Right cardiac atrium (tissue), 5 donors: ENCODE results near the gene MAP1LC3C. TPM values are rescaled to one million over a fixed set of nuclear protein-coding genes. Genes with fewer than 3 reads are reported as not detected.

Experiments
- ATAC-seq, 2 donors: fragments of 200-7000 bp; cut with Tn5 transposase; one replicate each; pipeline versions ENCODE4 v1.8.0 to v1.9.1; 2020; ENCODE audit warnings: moderate library complexity in 2 of 2, mild to moderate bottlenecking in 1 of 2
- DNase-seq, 3 donors: peaks; one replicate each; pipeline ENCODE4 v3.0.0-alpha.2; 2020
- H3K27ac ChIP-seq: one replicate; pipeline ENCODE4 v1.5.1; 2013; ENCODE audit warnings: mild to moderate bottlenecking, low read length, control low read depth, moderate library complexity
- H3K27me3 ChIP-seq: one replicate; pipeline ENCODE4 v1.6.1; 2013; ENCODE audit not compliant: control insufficient read depth, insufficient read depth
- H3K4me1 ChIP-seq: one replicate; pipeline ENCODE4 v1.6.1; 2013; ENCODE audit warnings: low read length; ENCODE audit not compliant: control insufficient read depth, insufficient read depth
- H3K4me3 ChIP-seq: one replicate; pipeline ENCODE4 v1.5.1; 2013; ENCODE audit warnings: low read length, control low read depth
- H3K9me3 ChIP-seq: one replicate; pipeline ENCODE4 v1.6.1; 2013; ENCODE audit warnings: low read length; ENCODE audit not compliant: control insufficient read depth
- WGBS: extraction: QIAGEN DNeasy Blood & Tissue Kit; methylation state at CpG from one replicate; pipeline ENCODE4 v1.1.7; 2013; 5-methylcytosine and 5-hydroxymethylcytosine counted together
- intact Hi-C, 4 donors: fragments of 100-400 bp; cut with DNase I; formaldehyde crosslinking; loops; one replicate each; pipeline versions ENCODE4 v1.11.0 to v1.14.0; 2022 to 2023
- long read RNA-seq, 4 donors: library from polyadenylated mRNA; unstranded; transcript quantifications; one replicate each; pipeline ENCODE4 v2.0.0, GENCODE V29; 2020 to 2021
- polyA plus RNA-seq: library from polyadenylated mRNA; stranded (reverse); fragments of 200-250 nt; gene quantifications from one replicate; pipeline ENCODE4 v1.2.3, GENCODE V29; 2013
- total RNA-seq, 4 donors: library from RNA; stranded (reverse); fragmentation: NEBNext Ultra II Directional; extraction: Animal tissue kit (Norgen Biotek cat#: 25700); gene quantifications; one replicate each; pipeline ENCODE4 v1.2.1, GENCODE V29; 2021
- donor health status: healthy with polysubstance abuse.
- donor health status: DM: no; HTN: yes; CAD: no.
- donor health status: DM: no; HTN: no; CAD: no.
- donor health status: DM: no; HTN: yes; CAD: no; lungs with severe emphysema.
- donor health status: DM: yes; HTN: yes; CAD: no.

MAP1LC3C gene
- total RNA-seq (under 1 TPM in 2 of 4 donors, not detected in 2; 0.37 to 0.40 TPM), polyA plus RNA-seq (0.25 TPM)
- long read RNA-seq, donor 1, result 0 reads
- long read RNA-seq, donor 2, result 0 reads
- long read RNA-seq, donor 3, result 0 reads
- long read RNA-seq, donor 4, result 0 reads

DNA sequence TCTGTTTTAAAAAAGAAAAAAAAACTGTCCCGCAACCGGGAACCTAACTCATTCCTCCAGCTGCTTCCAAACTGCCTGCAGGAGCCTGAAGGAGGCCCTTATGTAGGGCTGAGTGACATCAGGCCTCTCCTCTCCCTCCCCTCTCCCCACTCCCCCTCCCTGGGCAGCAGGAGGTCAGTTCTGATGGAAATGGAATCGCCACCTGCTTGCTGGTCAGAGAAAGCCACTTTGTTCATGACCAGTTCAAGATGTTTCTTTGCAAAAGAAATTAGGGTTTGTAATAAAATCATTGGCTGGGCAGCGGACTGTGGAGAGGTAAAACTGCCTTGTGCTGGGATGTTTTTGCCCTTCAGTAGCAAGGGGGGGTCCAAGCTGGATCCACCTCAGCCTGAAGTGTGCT, at the start of gene MAP1LC3C:
Gene MAP1LC3C, minus strand, starts transcription at position 73 of the 400 bp plus-strand sequence. CDS start 90 bp downstream, outside the sequence.
- peak within 1 kb of the TSS; percentile 8 for H3K4me3 ChIP-seq
- DNase-seq (no peak), ATAC-seq (peak; percentile 22 to 37)
- H3K4me1 ChIP-seq, result no peaks in the 10 kb centered on the region
- intact Hi-C loops, result no loop called here
- H3K27ac ChIP-seq, result no peak within 1 kb of the TSS
- H3K9me3 ChIP-seq, result no peaks in the 10 kb centered on the region
- WGBS, result 35% methylated on average over 4 of the region's 4 CpGs
- no peaks in the 10 kb centered on the region for H3K27me3 ChIP-seq

DNA sequence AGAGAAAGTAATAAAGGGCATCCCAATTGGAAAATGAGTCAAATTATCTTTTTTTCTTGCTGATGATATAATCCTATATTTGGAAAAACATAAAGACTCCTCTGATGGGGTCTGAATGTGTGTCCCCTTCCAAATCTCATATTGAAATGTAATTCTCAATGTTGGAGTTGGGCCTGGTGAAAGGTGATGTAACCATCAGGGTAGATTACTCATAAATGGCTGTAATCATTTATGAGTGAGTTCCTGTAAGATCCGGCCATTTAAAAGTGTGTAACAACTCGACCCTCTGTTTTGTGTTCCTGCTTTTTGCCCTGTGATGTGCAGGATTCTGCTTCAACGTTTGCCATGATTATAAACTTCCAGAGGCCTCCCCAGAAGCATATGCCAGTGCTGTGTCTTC, 44.3 kb upstream of the MAP1LC3C start:
- Histone ChIP-seq H3K27me3 (no peaks in the 10 kb centered on the region), H3K9me3 (no peaks in the 10 kb centered on the region), H3K4me3 (no peak overlapping the region), H3K27ac (no peak overlapping the region), H3K4me1 (no peaks in the 10 kb centered on the region)
- ATAC-seq (no peak), DNase-seq (no peak)
- WGBS, result 46% methylated on average over 3 of the region's 3 CpGs
- intact Hi-C loops, result no loop called here

DNA sequence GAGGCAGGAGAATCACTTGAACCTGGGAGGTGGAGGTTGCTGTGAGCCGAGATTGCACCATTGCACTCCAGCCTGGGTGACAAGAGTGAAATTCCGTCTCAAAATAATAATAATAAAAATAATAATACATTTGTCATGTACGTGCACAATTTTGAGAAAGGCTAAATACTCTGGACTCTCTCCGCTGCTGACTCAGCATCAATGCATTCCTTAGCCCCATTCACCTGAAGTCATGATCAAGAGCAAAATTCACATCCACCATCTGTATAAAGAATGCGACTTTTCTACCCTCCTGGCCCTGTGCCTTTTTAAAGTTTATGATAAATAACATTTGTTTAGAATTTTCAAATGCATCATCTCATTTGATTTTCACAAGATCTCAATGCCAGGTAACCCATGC, 35.5 kb upstream of the MAP1LC3C start:
- Histone ChIP-seq H3K4me1 (no peaks in the 10 kb centered on the region), H3K27ac (no peak overlapping the region), H3K9me3 (no peaks in the 10 kb centered on the region), H3K27me3 (peaks cover 2% of the 10 kb centered on the region), H3K4me3 (no peak overlapping the region)
- no peak for ATAC-seq
- no peak for DNase-seq
- intact Hi-C loops, result no loop called here
- WGBS, result 88% methylated on average over 5 of the region's 5 CpGs

DNA sequence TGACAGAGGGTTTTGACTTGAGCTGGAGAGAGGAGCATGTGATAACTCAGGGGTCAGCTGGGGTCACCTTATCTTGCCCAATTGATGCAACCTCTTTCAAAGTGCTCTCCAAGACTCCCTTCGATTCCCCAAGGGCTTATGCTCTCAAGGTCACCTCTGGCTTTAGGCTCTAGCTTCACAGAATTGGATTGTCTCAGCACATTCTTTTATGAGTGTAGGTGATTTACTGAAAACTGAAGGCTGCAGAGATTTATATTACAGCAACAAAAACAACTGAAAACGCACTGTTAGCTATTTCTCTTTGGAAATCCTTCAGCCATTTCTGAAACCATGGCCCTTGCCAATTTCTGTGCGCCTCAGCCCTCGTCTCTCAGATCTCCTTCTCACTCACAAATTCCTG, 34.5 kb upstream of the MAP1LC3C start:
- intact Hi-C loops, result no loop called here

DNA sequence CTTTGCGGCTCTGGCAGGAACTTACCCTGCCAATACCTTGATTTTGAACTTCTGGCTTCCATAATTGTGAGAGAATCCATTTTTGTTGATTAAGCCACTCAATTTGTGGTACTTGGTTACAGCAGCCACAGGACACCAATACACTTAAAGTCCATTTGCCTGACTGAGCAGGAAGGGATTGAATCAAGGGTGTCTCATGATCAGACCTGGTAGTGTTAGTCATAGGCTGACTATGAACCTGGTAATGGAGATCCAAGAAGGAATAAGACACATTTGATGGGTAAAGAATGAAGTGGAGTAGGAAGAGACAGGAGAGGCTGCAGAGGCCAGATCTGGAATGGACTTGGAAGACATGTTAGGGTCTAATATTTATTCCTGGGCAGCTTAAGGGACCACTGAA, 31.2 kb upstream of the MAP1LC3C start:
- intact Hi-C loops, result no loop called here
- no peak for DNase-seq
- WGBS, result 94% methylated on average over 1 of the region's 1 CpG
- ATAC-seq, result no peak
- Histone ChIP-seq H3K27me3 (no peaks in the 10 kb centered on the region), H3K4me1 (no peaks in the 10 kb centered on the region), H3K9me3 (no peaks in the 10 kb centered on the region), H3K27ac (no peak overlapping the region), H3K4me3 (no peak overlapping the region)

More for the DNA sequence above, 34.5 kb upstream of the MAP1LC3C start:
- H3K27ac ChIP-seq, result no peak overlapping the region
- peaks cover 2% of the 10 kb centered on the region for H3K27me3 ChIP-seq
- no peak overlapping the region for H3K4me3 ChIP-seq
- no peak for DNase-seq
- H3K9me3 ChIP-seq, result no peaks in the 10 kb centered on the region
- ATAC-seq, result no peak
- H3K4me1 ChIP-seq, result no peaks in the 10 kb centered on the region
- 43% methylated on average over 4 of the region's 4 CpGs for WGBS

DNA sequence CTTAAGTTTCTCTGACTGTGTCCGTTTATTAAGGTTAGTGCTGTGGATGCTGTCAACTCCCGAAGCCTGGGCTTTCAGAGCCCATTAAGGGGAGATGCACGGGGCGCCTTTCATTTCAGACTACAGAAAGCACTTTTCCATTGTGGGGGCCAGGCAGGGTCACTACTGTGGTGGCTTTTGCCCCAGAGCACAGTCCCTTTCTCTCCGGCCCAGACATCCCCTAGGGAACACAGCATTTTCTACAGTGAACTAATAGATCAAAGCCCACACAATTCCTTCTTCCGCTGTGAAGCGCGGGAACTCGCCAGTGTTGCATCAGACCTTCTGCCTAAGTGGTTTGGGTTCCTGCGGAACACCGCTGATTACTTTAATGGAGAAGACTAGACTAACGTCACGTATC, 26.8 kb upstream of the MAP1LC3C start:
- intact Hi-C loops, result no loop called here
- no peak for DNase-seq
- no peak for ATAC-seq
- 70% methylated on average over 13 of the region's 13 CpGs for WGBS
- Histone ChIP-seq H3K27ac (no peak overlapping the region), H3K4me1 (no peaks in the 10 kb centered on the region), H3K27me3 (no peaks in the 10 kb centered on the region), H3K9me3 (no peaks in the 10 kb centered on the region), H3K4me3 (no peak overlapping the region)

DNA sequence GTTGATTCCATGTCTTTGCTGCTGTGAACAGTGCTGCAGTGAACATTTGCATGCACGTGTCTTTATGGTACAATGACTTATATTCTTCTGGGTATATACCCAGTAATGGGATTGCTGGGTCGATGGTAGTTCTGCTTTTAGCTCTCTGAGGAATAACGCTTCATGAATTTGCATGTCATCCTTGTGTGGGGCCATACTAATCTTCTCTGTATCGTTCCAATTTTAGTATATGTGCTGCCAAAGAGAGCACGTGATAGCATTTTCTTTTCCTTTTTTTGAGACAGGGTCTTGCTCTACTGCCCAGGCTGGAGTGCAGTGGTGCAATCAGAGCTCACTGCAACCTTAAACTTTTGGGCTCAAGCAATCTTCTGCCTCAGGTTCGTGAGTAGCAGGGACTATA, 24.9 kb upstream of the MAP1LC3C start:
- Histone ChIP-seq H3K27me3 (no peaks in the 10 kb centered on the region), H3K27ac (no peak overlapping the region), H3K9me3 (no peaks in the 10 kb centered on the region), H3K4me1 (no peaks in the 10 kb centered on the region), H3K4me3 (no peak overlapping the region)
- intact Hi-C loops, result no loop called here
- ATAC-seq (no peak), DNase-seq (no peak)
- 66% methylated on average over 6 of the region's 6 CpGs for WGBS

DNA sequence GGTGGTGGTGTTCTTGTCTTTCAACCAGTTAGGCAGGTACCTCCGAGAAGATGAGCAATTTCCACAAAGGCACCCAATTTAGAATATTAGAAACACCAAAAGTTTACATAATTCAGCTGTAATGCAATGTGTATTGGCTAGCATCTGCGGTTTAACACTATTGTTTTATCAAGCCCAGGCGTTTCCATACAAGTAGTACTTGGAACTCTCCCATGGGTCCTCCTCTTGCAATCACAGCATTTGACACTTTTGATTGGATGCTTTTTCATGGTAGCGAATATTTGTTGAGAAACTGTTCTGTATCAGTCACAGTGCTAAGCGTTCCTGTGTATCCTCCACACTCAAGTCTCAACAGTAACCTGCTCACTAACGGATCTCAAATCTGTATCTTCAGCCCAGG, 20.1 kb upstream of the MAP1LC3C start:
- no peak for ATAC-seq
- Histone ChIP-seq H3K27me3 (no peaks in the 10 kb centered on the region), H3K9me3 (no peaks in the 10 kb centered on the region), H3K4me3 (no peak overlapping the region), H3K4me1 (no peaks in the 10 kb centered on the region), H3K27ac (no peak overlapping the region)
- 48% methylated on average over 6 of the region's 6 CpGs for WGBS
- DNase-seq, result no peak
- intact Hi-C loops, result loop anchor here in 1 of 4 donors (10.0 kb wide), 1 partner anchor 124 kb away; no protein-coding TSS in a partner anchor

DNA sequence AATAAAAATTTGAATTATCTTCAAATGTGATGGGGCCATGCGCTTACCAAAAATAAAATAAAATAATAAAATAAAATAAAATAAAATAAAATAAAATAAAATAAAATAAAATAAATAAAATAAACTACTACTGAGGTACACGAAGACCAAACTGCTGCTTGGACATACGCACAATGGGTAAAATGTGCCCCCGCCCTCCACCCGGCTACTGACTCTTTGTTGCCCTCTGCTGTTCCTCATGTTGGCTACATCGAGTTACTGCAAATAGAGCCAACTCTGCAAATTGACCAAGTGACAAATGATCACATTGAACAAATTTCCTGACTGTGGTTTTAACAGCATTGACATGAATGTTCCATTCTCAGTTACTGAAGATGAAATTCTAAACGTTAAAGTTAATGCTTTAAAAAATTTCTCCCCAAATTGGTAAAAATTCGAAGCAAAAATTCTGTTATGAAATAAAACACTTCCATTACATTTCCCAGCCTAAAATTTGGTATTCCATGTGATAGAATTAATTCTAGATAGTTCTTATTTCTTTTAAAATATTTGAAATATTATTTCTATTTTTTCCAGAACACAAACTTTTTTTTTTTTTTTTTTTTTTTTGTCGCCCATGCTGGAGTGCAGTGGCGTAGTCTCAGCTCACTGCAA, 18.8 kb upstream of the MAP1LC3C start:
- no peak overlapping the region for H3K27ac ChIP-seq
- H3K27me3 ChIP-seq, result no peaks in the 10 kb centered on the region
- peak in 2 of 3 donors; percentile 22 to 61 for DNase-seq
- no peak overlapping the region for H3K4me3 ChIP-seq
- ATAC-seq, result peak in 1 of 2 donors; percentile 64
- intact Hi-C loops, result loop anchor here in 1 of 4 donors (10.0 kb wide), 1 partner anchor 123 kb away; no protein-coding TSS in a partner anchor
- H3K9me3 ChIP-seq, result no peaks in the 10 kb centered on the region
- WGBS, result 41% methylated on average over 10 of the region's 10 CpGs
- H3K4me1 ChIP-seq, result no peaks in the 10 kb centered on the region

DNA sequence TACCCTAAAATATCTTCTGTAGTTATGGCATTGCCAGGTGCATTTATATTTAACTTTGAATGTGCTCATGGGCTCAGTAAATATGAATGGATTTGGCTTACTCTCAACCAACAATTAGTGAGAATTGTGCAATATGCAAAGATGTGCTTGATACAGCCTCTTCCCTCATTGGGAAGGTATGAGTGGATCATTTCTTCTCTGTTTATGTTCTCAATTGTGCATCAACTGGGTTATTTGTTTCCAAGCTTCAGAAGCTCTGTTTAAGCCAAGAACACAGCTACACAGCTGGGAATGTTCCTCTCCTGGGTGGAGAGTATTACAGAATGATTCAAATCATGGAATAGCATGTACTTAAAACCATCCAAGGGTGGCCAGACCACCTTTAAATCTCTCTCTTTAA, 17.6 kb upstream of the MAP1LC3C start:
- ATAC-seq (no peak), DNase-seq (no peak)
- no peak overlapping the region for H3K4me3 ChIP-seq
- H3K27ac ChIP-seq, result no peak overlapping the region
- intact Hi-C loops, result loop anchor here in 1 of 4 donors (10.0 kb wide), 1 partner anchor 122 kb away; no protein-coding TSS in a partner anchor
- no peaks in the 10 kb centered on the region for H3K27me3 ChIP-seq
- H3K9me3 ChIP-seq, result no peaks in the 10 kb centered on the region
- H3K4me1 ChIP-seq, result no peaks in the 10 kb centered on the region

DNA sequence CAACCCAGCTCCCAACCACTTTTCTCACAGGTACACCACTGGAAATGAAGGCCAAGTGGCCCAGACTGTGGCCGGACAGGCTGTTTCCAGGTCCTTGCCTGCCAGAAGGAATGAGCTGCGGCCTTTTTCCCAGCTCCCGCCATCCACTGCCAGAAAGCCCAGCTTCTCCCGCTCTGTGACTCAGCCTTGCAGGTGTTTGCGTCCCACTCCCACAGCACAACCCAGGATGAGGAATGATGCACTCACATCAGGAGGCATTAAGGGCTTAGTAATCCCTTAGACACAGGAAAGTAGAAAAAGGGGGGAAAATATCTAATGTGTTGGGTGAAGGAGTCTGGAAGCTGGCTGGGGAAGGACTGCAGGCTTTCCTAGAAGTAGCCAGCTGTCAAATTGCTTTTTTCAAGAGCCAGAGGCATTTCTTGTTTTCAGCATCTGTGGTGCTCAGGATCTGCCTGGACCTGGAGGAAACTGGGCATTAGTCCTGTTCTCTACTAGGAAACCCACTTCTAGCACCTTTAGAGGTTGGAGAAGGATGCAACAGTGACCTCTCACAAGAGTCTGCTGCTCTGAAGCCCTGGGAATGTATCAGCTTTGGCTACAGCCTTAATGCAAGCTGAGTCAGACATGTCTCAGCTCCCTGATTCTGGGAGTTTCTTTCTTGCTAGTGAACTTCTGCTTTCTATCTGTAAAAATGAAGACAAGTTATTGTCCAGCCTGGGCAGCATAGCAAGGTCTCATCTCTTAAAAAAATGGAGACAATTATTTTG, 13.2 kb upstream of the MAP1LC3C start:
- ATAC-seq (no peak), DNase-seq (no peak)
- no peak overlapping the region for H3K27ac ChIP-seq
- no peaks in the 10 kb centered on the region for H3K9me3 ChIP-seq
- H3K4me3 ChIP-seq, result no peak overlapping the region
- no peaks in the 10 kb centered on the region for H3K4me1 ChIP-seq
- intact Hi-C loops, result loop anchor here in 1 of 4 donors (10.0 kb wide), 1 partner anchor 117 kb away; no protein-coding TSS in a partner anchor
- no peaks in the 10 kb centered on the region for H3K27me3 ChIP-seq
- WGBS, result 74% methylated on average over 5 of the region's 5 CpGs
